GM12878 (cell line): ENCODE results near the gene CCL2.

Experiments used
- CHD1 ChIP-seq: IDR thresholded peaks from 2 replicates; pipeline ENCODE4 v1.6.1; 2012; ENCODE audit warnings: low read depth, low read length, improper control_type of control experiment
- CTCF ChIP-seq, 3 experiments: IDR thresholded peaks in 2 of 3; conservative IDR thresholded peaks in 1 of 3; 2 replicates each; pipeline ENCODE4 v1.5.1; 2011; ENCODE audit warnings: low read depth in 3 of 3, low read length in 3 of 3, mild to moderate bottlenecking in 3 of 3, control low read depth in 2 of 3, moderate library complexity in 2 of 3, inconsistent platforms in 1 of 3, mixed read lengths in 1 of 3; ENCODE audit not compliant: control insufficient read depth in 2 of 3, insufficient read depth in 1 of 3; ENCODE audit errors: extremely low read depth in 1 of 3
- PRDM15 ChIP-seq: fragments of 450-650 bp; formaldehyde crosslinking; IDR thresholded peaks from 2 replicates; pipeline ENCODE4 v1.4.0; 2020; ENCODE audit warnings: mild to moderate bottlenecking, moderate library complexity
- TCF7 ChIP-seq: IDR thresholded peaks from 2 replicates; pipeline ENCODE4 v1.6.1; 2014; ENCODE audit warnings: antibody characterized with exemption, borderline replicate concordance

DNA sequence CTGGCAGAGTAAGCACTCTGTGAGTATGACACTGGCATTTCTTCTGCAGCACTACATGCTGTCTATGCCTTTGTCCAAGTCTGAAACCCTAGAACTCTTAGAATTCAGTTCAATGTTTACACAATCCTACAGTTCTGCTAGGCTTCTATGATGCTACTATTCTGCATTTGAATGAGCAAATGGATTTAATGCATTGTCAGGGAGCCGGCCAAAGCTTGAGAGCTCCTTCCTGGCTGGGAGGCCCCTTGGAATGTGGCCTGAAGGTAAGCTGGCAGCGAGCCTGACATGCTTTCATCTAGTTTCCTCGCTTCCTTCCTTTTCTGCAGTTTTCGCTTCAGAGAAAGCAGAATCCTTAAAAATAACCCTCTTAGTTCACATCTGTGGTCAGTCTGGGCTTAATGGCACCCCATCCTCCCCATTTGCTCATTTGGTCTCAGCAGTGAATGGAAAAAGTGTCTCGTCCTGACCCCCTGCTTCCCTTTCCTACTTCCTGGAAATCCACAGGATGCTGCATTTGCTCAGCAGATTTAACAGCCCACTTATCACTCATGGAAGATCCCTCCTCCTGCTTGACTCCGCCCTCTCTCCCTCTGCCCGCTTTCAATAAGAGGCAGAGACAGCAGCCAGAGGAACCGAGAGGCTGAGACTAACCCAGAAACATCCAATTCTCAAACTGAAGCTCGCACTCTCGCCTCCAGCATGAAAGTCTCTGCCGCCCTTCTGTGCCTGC is at the start of gene CCL2:
- TF ChIP-seq CTCF (IDR thresholded peaks at IDR 0.05 in 2 of 3, conservative IDR thresholded peaks at IDR 0.05 in 1 of 3; ENCODE audit: control insufficient read depth in 2 of 3, extremely low read depth in 1 of 3, insufficient read depth in 1 of 3, low read depth in 3 of 3, low read length in 3 of 3) (no peak), TCF7 (no peak), CHD1 (no peak), PRDM15 (no peak)
